ENCODE data around the gene MARCHF11.
A peak's percentile ranks its signal among the peaks of the same experiment; 100 is the strongest.

Gene MARCHF11
- total RNA-seq: 0 to 0.04 reads per million in 2 donors

GRCh38 chr5:16179511-16179935 lies at the start of gene MARCHF11:
MARCHF11 (minus strand) TSS chr5:16179791; CDS start chr5:16179575, 216 bp downstream.
- peak; percentile 3 for DNase-seq

GRCh38 chr5:16225927-16226326 lies 46.3 kb upstream of the MARCHF11 start:
- no peak for DNase-seq

GRCh38 chr5:16192311-16192710 lies 12.7 kb upstream of the MARCHF11 start:
- no peak for DNase-seq

GRCh38 chr5:16180789-16181082 lies 1.1 kb upstream of the MARCHF11 start:
- DNase-seq: no peak

- DNase-seq: no peak
Observed at GRCh38 chr5:16179936-16180788, 571 bp upstream of the MARCHF11 start.

GRCh38 chr5:16178745-16179372 lies 732 bp downstream of the MARCHF11 start:
- DNase-seq: peak; percentile 7

- no peak for DNase-seq
Observed at GRCh38 chr5:16169550-16169949, 10.0 kb downstream of the MARCHF11 start.

- no peak for DNase-seq
Observed at GRCh38 chr5:16160706-16161105, 18.9 kb downstream of the MARCHF11 start.

GRCh38 chr5:16159636-16160035 lies 20.0 kb downstream of the MARCHF11 start:
- no peak for DNase-seq

GRCh38 chr5:16156152-16156551 lies 23.4 kb downstream of the MARCHF11 start:
- DNase-seq: no peak

- DNase-seq: no peak
Observed at GRCh38 chr5:16152601-16153568, 26.7 kb downstream of the MARCHF11 start.

- no peak for DNase-seq
Observed at GRCh38 chr5:16149621-16150020, 30.0 kb downstream of the MARCHF11 start.

- no peak for DNase-seq
Observed at GRCh38 chr5:16147179-16147900, 32.3 kb downstream of the MARCHF11 start.

GRCh38 chr5:16144416-16144815 lies 35.2 kb downstream of the MARCHF11 start:
- DNase-seq: no peak

GRCh38 chr5:16143361-16144049 lies 36.1 kb downstream of the MARCHF11 start:
- no peak for DNase-seq

GRCh38 chr5:16140944-16141343 lies 38.6 kb downstream of the MARCHF11 start:
- DNase-seq: no peak

GRCh38 chr5:16140417-16140816 lies 39.2 kb downstream of the MARCHF11 start:
- DNase-seq: no peak

GRCh38 chr5:16137177-16137576 lies 42.4 kb downstream of the MARCHF11 start:
- DNase-seq: no peak

GRCh38 chr5:16135506-16135905 lies 44.1 kb downstream of the MARCHF11 start:
- DNase-seq: no peak

GRCh38 chr5:16135003-16135402 lies 44.6 kb downstream of the MARCHF11 start:
- no peak for DNase-seq

- no peak for DNase-seq
Observed at GRCh38 chr5:16134204-16134603, 45.4 kb downstream of the MARCHF11 start.

- no peak for DNase-seq
Observed at GRCh38 chr5:16131878-16132277, 47.7 kb downstream of the MARCHF11 start.

Data from activated gamma-delta T cell (primary cell).